A673 (cell line): ENCODE data around the gene ELL2. TPM values are rescaled to one million over a fixed set of nuclear protein-coding genes. Genes with fewer than 3 reads are reported as not detected.

Experiments used
- BruUV-seq: library from RNA; stranded (reverse); fragments of 400-500 nt; replicated peaks from 2 replicates; lab custom pipeline; 2021; lab: Mats Ljungman, UMichigan
- CTCF ChIA-PET: fragments of 300-600 bp; sonication (Branson Sonifier 250); formaldehyde crosslinking; loops from one replicate; lab custom pipeline; 2022; ENCODE audit warnings: antibody characterized with exemption; lab: Charles Lee
- POLR2A ChIA-PET: fragments of 300-600 bp; sonication (Branson Sonifier 250); formaldehyde crosslinking; loops from one replicate; lab custom pipeline; 2022; ENCODE audit warnings: antibody characterized with exemption; ENCODE audit not compliant: low non-redundant PET; lab: Charles Lee
- DNase-seq: peaks from one replicate; pipeline ENCODE4 v3.0.0-alpha.2; 2015; ENCODE audit warnings: low spot score
- H3K27ac ChIP-seq: fragments of 200-600 bp; sonication (generic); 2 replicates; pipeline ENCODE4 v1.5.1; 2016; ENCODE audit warnings: mixed run types, low read depth, mild to moderate bottlenecking, mixed read lengths, antibody characterized with exemption, low read length; ENCODE audit not compliant: poor library complexity, severe bottlenecking
- H3K27me3 ChIP-seq: fragments of 200-600 bp; sonication (generic); replicated peaks from 2 replicates; pipeline ENCODE4 v1.6.1; 2017; ENCODE audit warnings: mixed run types, low read depth, mild to moderate bottlenecking, mixed read lengths, antibody characterized with exemption, low read length; ENCODE audit not compliant: insufficient read depth, poor library complexity
- H3K36me3 ChIP-seq: fragments of 200-600 bp; sonication (generic); 2 replicates; pipeline ENCODE4 v1.6.1; 2016; ENCODE audit warnings: mixed run types, mild to moderate bottlenecking, mixed read lengths, antibody characterized with exemption, low read length; ENCODE audit not compliant: insufficient read depth, poor library complexity, severe bottlenecking
- H3K4me1 ChIP-seq: fragments of 200-600 bp; sonication (generic); 2 replicates; pipeline ENCODE4 v1.6.1; 2017; ENCODE audit warnings: mixed run types, mild to moderate bottlenecking, mixed read lengths, antibody characterized with exemption, low read length; ENCODE audit not compliant: insufficient read depth, poor library complexity, severe bottlenecking
- H3K4me3 ChIP-seq: fragments of 200-600 bp; sonication (generic); 2 replicates; pipeline ENCODE4 v1.5.1; 2016; ENCODE audit warnings: low read depth, mixed run types, mild to moderate bottlenecking, mixed read lengths, low read length; ENCODE audit not compliant: poor library complexity, severe bottlenecking
- H3K9me3 ChIP-seq: fragments of 200-600 bp; sonication (generic); 2 replicates; pipeline ENCODE4 v1.6.1; 2016; ENCODE audit warnings: mixed run types, low read depth, mild to moderate bottlenecking, mixed read lengths, antibody characterized with exemption, low read length; ENCODE audit not compliant: poor library complexity, severe bottlenecking
- EZH2 ChIP-seq: fragments of 200-600 bp; sonication (generic); IDR thresholded peaks from 2 replicates; pipeline ENCODE4 v1.6.1; 2017; ENCODE audit warnings: borderline replicate concordance, low read depth, mild to moderate bottlenecking, mixed read lengths, antibody characterized with exemption, low read length; ENCODE audit not compliant: poor library complexity, severe bottlenecking
- intact Hi-C: fragments of 100-400 bp; cut with micrococcal nuclease; formaldehyde crosslinking; loops from one replicate; pipeline ENCODE4 v1.10.0; 2022; ENCODE audit not compliant: unreplicated experiment
- total RNA-seq: library from RNA; stranded (reverse); gene quantifications from 2 replicates; pipeline ENCODE4 v1.2.3, GENCODE V29; 2021
- TF ChIP-seq, protein P1 (sequence below): fragments of 300-800, 200-600 bp; sonication (generic); conservative IDR thresholded peaks from 2 replicates; pipeline ENCODE4 v1.5.1; 2017; ENCODE audit warnings: low read depth, mild to moderate bottlenecking, antibody characterized with exemption, low read length, moderate library complexity, mixed read lengths

ELL2 gene
- total RNA-seq, 1 experiment from 2014 or later, result 12.0 TPM

DNA sequence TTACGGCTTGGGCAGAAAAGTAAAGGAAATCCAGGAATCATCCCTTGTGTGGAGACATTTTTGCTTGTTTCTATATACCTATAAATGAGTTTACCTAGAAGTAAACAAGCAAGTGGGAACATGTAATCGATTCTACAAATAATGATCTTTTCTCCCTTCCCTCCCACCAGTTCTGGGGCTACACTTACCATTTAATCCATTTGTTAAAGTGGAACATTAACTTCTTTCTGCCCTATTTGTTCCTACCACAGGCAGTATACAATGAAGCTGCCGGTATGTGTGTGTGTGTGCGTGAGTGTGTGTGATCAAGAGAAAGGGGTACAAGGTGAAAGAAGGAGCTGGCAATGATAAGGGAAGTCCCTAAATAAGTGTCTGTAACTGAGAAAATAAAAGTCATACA is 26.4 kb upstream of the ELL2 start:
- H3K27me3 ChIP-seq, result no peaks in the 10 kb centered on the region
- POLR2A ChIA-PET, result no interaction called here
- TF ChIP-seq, protein P1, sequence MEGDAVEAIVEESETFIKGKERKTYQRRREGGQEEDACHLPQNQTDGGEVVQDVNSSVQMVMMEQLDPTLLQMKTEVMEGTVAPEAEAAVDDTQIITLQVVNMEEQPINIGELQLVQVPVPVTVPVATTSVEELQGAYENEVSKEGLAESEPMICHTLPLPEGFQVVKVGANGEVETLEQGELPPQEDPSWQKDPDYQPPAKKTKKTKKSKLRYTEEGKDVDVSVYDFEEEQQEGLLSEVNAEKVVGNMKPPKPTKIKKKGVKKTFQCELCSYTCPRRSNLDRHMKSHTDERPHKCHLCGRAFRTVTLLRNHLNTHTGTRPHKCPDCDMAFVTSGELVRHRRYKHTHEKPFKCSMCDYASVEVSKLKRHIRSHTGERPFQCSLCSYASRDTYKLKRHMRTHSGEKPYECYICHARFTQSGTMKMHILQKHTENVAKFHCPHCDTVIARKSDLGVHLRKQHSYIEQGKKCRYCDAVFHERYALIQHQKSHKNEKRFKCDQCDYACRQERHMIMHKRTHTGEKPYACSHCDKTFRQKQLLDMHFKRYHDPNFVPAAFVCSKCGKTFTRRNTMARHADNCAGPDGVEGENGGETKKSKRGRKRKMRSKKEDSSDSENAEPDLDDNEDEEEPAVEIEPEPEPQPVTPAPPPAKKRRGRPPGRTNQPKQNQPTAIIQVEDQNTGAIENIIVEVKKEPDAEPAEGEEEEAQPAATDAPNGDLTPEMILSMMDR, result no peak
- TF ChIP-seq EZH2, result no peak
- CTCF ChIA-PET, result no interaction called here
- H3K4me1 ChIP-seq, result no peaks in the 10 kb centered on the region
- intact Hi-C loops, result no loop called here
- H3K9me3 ChIP-seq, result no peaks in the 10 kb centered on the region
- BruUV-seq, result no TSS peak
- no peak for DNase-seq
- no peaks in the 10 kb centered on the region for H3K36me3 ChIP-seq
- H3K4me3 ChIP-seq, result no peak overlapping the region
- H3K27ac ChIP-seq, result no peak overlapping the region

DNA sequence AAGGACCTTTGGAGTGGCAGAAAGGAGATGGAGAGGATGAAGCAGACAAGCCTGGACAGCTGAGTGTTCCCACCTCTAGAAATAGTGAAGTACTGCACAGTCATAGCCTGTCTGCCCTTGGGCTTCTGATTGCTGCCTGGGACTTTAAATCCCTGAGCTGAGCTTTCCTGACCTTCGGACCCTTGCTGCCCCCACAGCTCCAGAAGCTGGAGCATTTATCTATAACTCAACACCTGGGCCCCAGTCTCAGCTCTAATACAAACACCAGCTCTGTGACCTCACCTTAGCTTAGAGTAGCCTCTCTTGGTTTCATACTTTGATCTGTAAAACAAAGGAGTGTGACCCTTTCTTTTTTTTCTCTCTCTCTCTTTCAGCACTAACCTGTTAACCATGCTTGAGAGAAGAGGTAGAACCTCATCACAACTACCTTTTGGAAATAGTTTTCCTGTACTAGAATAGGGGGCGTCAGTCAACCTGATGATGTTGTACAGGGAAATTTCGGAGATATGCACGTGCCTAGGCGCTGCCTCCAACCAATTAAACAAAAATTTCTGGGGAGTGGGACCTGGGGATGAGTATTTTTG is 25.4 kb upstream of the ELL2 start:
- Histone ChIP-seq H3K36me3 (no peaks in the 10 kb centered on the region), H3K9me3 (no peaks in the 10 kb centered on the region), H3K27me3 (no peaks in the 10 kb centered on the region), H3K4me1 (no peaks in the 10 kb centered on the region), H3K27ac (no peak overlapping the region), H3K4me3 (no peak overlapping the region)
- POLR2A ChIA-PET, result no interaction called here
- DNase-seq, result no peak
- BruUV-seq, result no TSS peak
- intact Hi-C loops, result no loop called here
- TF ChIP-seq, protein P1, result no peak
- no peak for TF ChIP-seq EZH2
- CTCF ChIA-PET, result no interaction called here

DNA sequence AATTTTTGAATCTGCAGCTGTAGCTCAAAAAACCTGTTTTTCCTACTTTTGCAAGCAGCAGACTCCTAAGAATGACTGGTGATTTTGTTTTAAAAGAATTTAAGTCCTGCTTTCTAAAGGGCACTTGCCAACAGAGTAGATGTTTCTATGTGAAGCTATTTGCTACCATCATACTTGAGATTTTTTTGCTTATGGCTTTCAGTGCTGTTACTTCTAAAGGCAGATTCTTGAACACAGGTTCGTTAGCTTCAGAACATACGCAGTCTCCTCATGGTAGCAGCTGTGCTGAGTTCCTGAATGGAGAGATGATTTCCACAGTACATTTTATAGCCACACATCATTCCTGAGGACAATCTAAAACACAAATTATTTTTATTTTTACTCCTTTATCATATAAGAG is 24.4 kb upstream of the ELL2 start:
- Histone ChIP-seq H3K9me3 (no peaks in the 10 kb centered on the region), H3K36me3 (no peaks in the 10 kb centered on the region), H3K4me3 (no peak overlapping the region), H3K4me1 (no peaks in the 10 kb centered on the region), H3K27ac (no peak overlapping the region), H3K27me3 (no peaks in the 10 kb centered on the region)
- ChIA-PET CTCF (no interaction called here), POLR2A (no interaction called here)
- no peak for DNase-seq
- intact Hi-C loops, result no loop called here
- TF ChIP-seq, protein P1, result no peak
- no peak for TF ChIP-seq EZH2
- BruUV-seq, result no TSS peak
